HG02759 (cell line): ENCODE measurements around the gene NDUFV3.
"Not testable (repeated sequence)": the region's sequence is repeated elsewhere in the genome, so short reads cannot be mapped to it uniquely, and the experiment has no call there.

Source experiments
- ATAC-seq: cut with Tn5 transposase; IDR thresholded peaks from one replicate; pipeline ENCODE4 v1.9.1; 2021; ENCODE audit warnings: mild to moderate bottlenecking, moderate library complexity; ENCODE audit not compliant: unreplicated experiment

The NDUFV3 gene

GRCh38 chr21:42855937-42856335, 37.2 kb upstream of the NDUFV3 start:
- no peak for ATAC-seq

GRCh38 chr21:42857216-42857615, 35.9 kb upstream of the NDUFV3 start:
- no peak for ATAC-seq

- ATAC-seq, result no peak
These were observed 34.8 kb upstream of the NDUFV3 start for GRCh38 chr21:42858185-42858847.

- ATAC-seq, result no peak
These were observed 33.9 kb upstream of the NDUFV3 start for GRCh38 chr21:42858957-42859890.

- no peak for ATAC-seq
These were observed 33.2 kb upstream of the NDUFV3 start for GRCh38 chr21:42859891-42860230.

- no peak for ATAC-seq
These were observed 32.8 kb upstream of the NDUFV3 start for GRCh38 chr21:42860345-42860744.

- ATAC-seq, result no peak
These were observed 31.7 kb upstream of the NDUFV3 start for GRCh38 chr21:42861311-42861847.

- ATAC-seq, result no peak
These were observed 31.2 kb upstream of the NDUFV3 start for GRCh38 chr21:42861848-42862400.

GRCh38 chr21:42862774-42863503, 30.2 kb upstream of the NDUFV3 start:
- no peak for ATAC-seq

GRCh38 chr21:42863504-42863870, 29.6 kb upstream of the NDUFV3 start:
- no peak for ATAC-seq

GRCh38 chr21:42864286-42864685, 28.8 kb upstream of the NDUFV3 start:
- no peak for ATAC-seq

GRCh38 chr21:42864815-42865775, 28.0 kb upstream of the NDUFV3 start:
- ATAC-seq, result no peak

- ATAC-seq, result no peak
These were observed 27.3 kb upstream of the NDUFV3 start for GRCh38 chr21:42865776-42866160.

GRCh38 chr21:42868196-42868595, 24.9 kb upstream of the NDUFV3 start:
- ATAC-seq, result no peak

- ATAC-seq, result no peak
These were observed 20.0 kb upstream of the NDUFV3 start for GRCh38 chr21:42873096-42873495.

GRCh38 chr21:42875811-42876210, 17.3 kb upstream of the NDUFV3 start:
- ATAC-seq, result not testable (repeated sequence)

GRCh38 chr21:42878678-42878992, 14.5 kb upstream of the NDUFV3 start:
- ATAC-seq, result peak; percentile 10

- ATAC-seq, result peak; percentile 92
These were observed 13.9 kb upstream of the NDUFV3 start, which contains the start of gene WDR4 for GRCh38 chr21:42878993-42879787. TSS of gene WDR4 (minus strand) at chr21:42879539. CDS start at chr21:42879495, 44 bp downstream.

- ATAC-seq, result no peak
These were observed 12.8 kb upstream of the NDUFV3 start for GRCh38 chr21:42880352-42880751.
